H1 (cell line): ENCODE measurements around the gene ZNF202. TPM values are rescaled to one million over a fixed set of nuclear protein-coding genes. Genes with fewer than 3 reads are reported as not detected.

ENCODE experiments used
- CTCF ChIA-PET: fragments of 300-600 bp; sonication (Branson Sonifier 250); formaldehyde crosslinking; loops from one replicate; lab custom pipeline; 2021; ENCODE audit not compliant: partially characterized antibody; lab: Charles Lee
- POLR2A ChIA-PET: fragments of 300-600 bp; sonication (Branson Sonifier 250); formaldehyde crosslinking; loops from one replicate; lab custom pipeline; 2021; ENCODE audit warnings: inconsistent platforms; ENCODE audit not compliant: partially characterized antibody; lab: Charles Lee
- DNase-seq, 2 experiments: peaks; one replicate each; pipeline versions ENCODE4 v3.0.0 to v3.0.0-alpha.2; 2010 to 2022; ENCODE audit warnings: low spot score in 2 of 2, low read depth in 1 of 2, mixed read lengths in 1 of 2
- FAIRE-seq: peaks from 2 replicates; lab custom pipeline; 2011; peaks lifted over from hg19 to GRCh38; lab: Jason Lieb, UNC
- H2AFZ ChIP-seq: 2 replicates; pipeline ENCODE4 v1.8.1; 2012; ENCODE audit warnings: low read length, inconsistent platforms
- H2AK5ac ChIP-seq: 2 replicates; pipeline ENCODE4 v1.6.1; 2013; ENCODE audit warnings: low read depth, low read length
- H2BK120ac ChIP-seq: replicated peaks from 2 replicates; pipeline ENCODE3; 2013; ENCODE audit warnings: low read depth, low read length, inconsistent platforms
- H2BK12ac ChIP-seq: 2 replicates; pipeline ENCODE4 v1.6.1; 2013; ENCODE audit warnings: low read depth, low read length
- H2BK15ac ChIP-seq: 2 replicates; pipeline ENCODE4 v1.6.1; 2013; ENCODE audit warnings: low read length
- H2BK20ac ChIP-seq: 2 replicates; pipeline ENCODE4 v1.6.1; 2013; ENCODE audit warnings: low read length
- H2BK5ac ChIP-seq: 2 replicates; pipeline ENCODE4 v1.6.1; 2013; ENCODE audit warnings: low read depth, low read length
- H3K14ac ChIP-seq: 2 replicates; pipeline ENCODE4 v1.6.1; 2013; ENCODE audit warnings: inconsistent platforms; ENCODE audit not compliant: insufficient read length
- H3K18ac ChIP-seq: 2 replicates; pipeline ENCODE4 v1.6.1; 2013; ENCODE audit warnings: low read length; ENCODE audit errors: extremely low read depth
- H3K23ac ChIP-seq: 2 replicates; pipeline ENCODE4 v1.6.1; 2013; ENCODE audit warnings: inconsistent platforms; ENCODE audit not compliant: insufficient read length
- H3K23me2 ChIP-seq: 2 replicates; pipeline ENCODE4 v1.6.1; 2013; ENCODE audit warnings: low read depth, low read length
- H3K27ac ChIP-seq: 2 replicates; pipeline ENCODE4 v1.6.1; 2011; ENCODE audit warnings: low read depth, low read length, inconsistent platforms
- H3K27me3 ChIP-seq, 4 experiments: replicated peaks in 1 of 4; 1 replicate in 1 of 4; 2 replicates in 3 of 4; pipeline versions ENCODE4 v1.6.1 to v1.8.1; 2011 to 2013; ENCODE audit warnings: low read length in 3 of 4, mild to moderate bottlenecking in 3 of 4, inconsistent platforms in 2 of 4, mixed read lengths in 2 of 4, moderate library complexity in 1 of 4; ENCODE audit not compliant: control insufficient read depth in 3 of 4, insufficient read depth in 3 of 4; ENCODE audit errors: extremely low read depth in 1 of 4
- H3K36me3 ChIP-seq, 4 experiments: 2 replicates each; pipeline versions ENCODE4 v1.6.1 to v1.8.1; 2011 to 2013; ENCODE audit warnings: mild to moderate bottlenecking in 4 of 4, low read length in 3 of 4, moderate library complexity in 2 of 4, control low read depth in 1 of 4, inconsistent platforms in 1 of 4; ENCODE audit not compliant: insufficient read depth in 4 of 4, control insufficient read depth in 2 of 4
- H3K4ac ChIP-seq: replicated peaks from 2 replicates; pipeline ENCODE3; 2013; ENCODE audit warnings: low read length, low read depth, mixed read lengths, inconsistent platforms; ENCODE audit not compliant: insufficient read length
- H3K4me1 ChIP-seq, 4 experiments: replicated peaks in 1 of 4; 1 replicate in 1 of 4; 2 replicates in 3 of 4; pipeline versions ENCODE4 v1.6.1 to v1.8.1; 2011 to 2013; ENCODE audit warnings: low read length in 3 of 4, inconsistent platforms in 2 of 4, mixed read lengths in 1 of 4; ENCODE audit not compliant: insufficient read depth in 4 of 4, control insufficient read depth in 3 of 4
- H3K4me2 ChIP-seq, 2 experiments: 2 replicates each; pipeline versions ENCODE4 v1.6.1 to v1.8.1; 2011 to 2013; ENCODE audit warnings: low read depth in 2 of 2, low read length in 2 of 2, control low read depth in 1 of 2, inconsistent platforms in 1 of 2, mild to moderate bottlenecking in 1 of 2; ENCODE audit not compliant: insufficient read depth in 1 of 2
- H3K4me3 ChIP-seq, 4 experiments: fragments of 200-600, 300-600 bp in 1 of 4; sonication (generic), shearing (Covaris generic), sonication (Bioruptor Twin) in 1 of 4; 2 replicates each; pipeline versions ENCODE4 v1.5.1 to v1.8.1; 2011 to 2016; ENCODE audit warnings: low read length in 4 of 4, low read depth in 3 of 4, control low read depth in 2 of 4, inconsistent platforms in 2 of 4, mild to moderate bottlenecking in 2 of 4, mixed read lengths in 1 of 4, moderate library complexity in 1 of 4; ENCODE audit not compliant: insufficient read depth in 2 of 4; ENCODE audit errors: extremely low read depth in 1 of 4
- H3K56ac ChIP-seq: replicated peaks from 2 replicates; pipeline ENCODE3; 2013; ENCODE audit warnings: low read depth, mild to moderate bottlenecking, mixed read lengths, low read length, inconsistent platforms; ENCODE audit not compliant: insufficient read length
- H3K79me1 ChIP-seq: 2 replicates; pipeline ENCODE4 v1.6.1; 2013; ENCODE audit warnings: low read depth, low read length, control low read depth
- H3K79me2 ChIP-seq, 2 experiments: 2 replicates each; pipeline versions ENCODE4 v1.6.1 to v1.8.1; 2012 to 2013; ENCODE audit warnings: low read length in 2 of 2, mild to moderate bottlenecking in 2 of 2, inconsistent platforms in 1 of 2; ENCODE audit not compliant: insufficient read depth in 2 of 2, control insufficient read depth in 1 of 2
- H3K9ac ChIP-seq, 4 experiments: replicated peaks in 1 of 4; 1 replicate in 1 of 4; 2 replicates in 3 of 4; pipeline versions ENCODE4 v1.6.1 to v1.8.1; 2011 to 2013; ENCODE audit warnings: low read depth in 3 of 4, low read length in 3 of 4, control low read depth in 2 of 4, mild to moderate bottlenecking in 2 of 4, moderate library complexity in 2 of 4, inconsistent platforms in 1 of 4; ENCODE audit errors: extremely low read depth in 1 of 4
- H3K9me3 ChIP-seq, 2 experiments: 2 replicates each; pipeline versions ENCODE4 v1.6.1 to v1.8.1; 2012 to 2013; ENCODE audit warnings: mild to moderate bottlenecking in 2 of 2, moderate library complexity in 2 of 2, control low read depth in 1 of 2, inconsistent platforms in 1 of 2, low read depth in 1 of 2, low read length in 1 of 2, mixed read lengths in 1 of 2; ENCODE audit not compliant: insufficient read depth in 2 of 2
- H4K20me1 ChIP-seq, 2 experiments: replicated peaks in 1 of 2; 2 replicates each; pipeline versions ENCODE3 to v1.8.1; 2011 to 2013; ENCODE audit warnings: inconsistent platforms in 2 of 2, low read length in 2 of 2, mild to moderate bottlenecking in 1 of 2; ENCODE audit not compliant: insufficient read depth in 2 of 2, control insufficient read depth in 1 of 2
- H4K5ac ChIP-seq: 2 replicates; pipeline ENCODE4 v1.6.1; 2013; ENCODE audit warnings: low read length, low read depth, mixed read lengths, inconsistent platforms; ENCODE audit not compliant: insufficient read length
- H4K8ac ChIP-seq: 2 replicates; pipeline ENCODE4 v1.8.0; 2013; ENCODE audit warnings: mild to moderate bottlenecking, moderate library complexity, low read length, inconsistent platforms; ENCODE audit not compliant: insufficient read depth; ENCODE audit errors: extremely low read depth
- H4K91ac ChIP-seq: replicated peaks from 2 replicates; pipeline ENCODE3; 2013; ENCODE audit warnings: low read length, mixed read lengths, inconsistent platforms; ENCODE audit not compliant: insufficient read length
- CTCF ChIP-seq, 3 experiments: IDR thresholded peaks; 1 replicate in 2 of 3; 2 replicates in 1 of 3; pipeline versions ENCODE4 v1.5.1 to v1.6.1; 2011; ENCODE audit warnings: low read length in 3 of 3, mild to moderate bottlenecking in 3 of 3, inconsistent platforms in 2 of 3, low read depth in 1 of 3, moderate library complexity in 1 of 3; ENCODE audit not compliant: insufficient read depth in 1 of 3; ENCODE audit errors: control extremely low read depth in 1 of 3
- JUND ChIP-seq: IDR thresholded peaks from 2 replicates; pipeline ENCODE4 v1.6.1; 2011; ENCODE audit warnings: mild to moderate bottlenecking, improper control_type of control experiment, low read length
- SP1 ChIP-seq: IDR thresholded peaks from 2 replicates; pipeline ENCODE4 v1.6.1; 2011; ENCODE audit warnings: low read depth, low read length
- TEAD4 ChIP-seq: IDR thresholded peaks from 2 replicates; pipeline ENCODE4 v1.6.1; 2012; ENCODE audit warnings: low read depth, low read length, inconsistent platforms, mixed read lengths
- WGBS, 2 experiments: shearing (Covaris generic) in 1 of 2; methylation state at CpG; one replicate each; pipeline versions ENCODE4 v1.1.6 to v1.1.7; 2013 to 2015; ENCODE audit warnings: low lambda C conversion rate in 2 of 2, mixed read lengths in 2 of 2, inconsistent platforms in 1 of 2, low coverage in 1 of 2, missing lambda C conversion rate in 1 of 2; ENCODE audit not compliant: insufficient replicate concordance in 2 of 2, insufficient coverage in 1 of 2, insufficient read length in 1 of 2; ENCODE audit errors: extremely low coverage in 1 of 2, missing lambda C conversion rate in 1 of 2; 5-methylcytosine and 5-hydroxymethylcytosine counted together
- polyA plus RNA-seq, 7 experiments: library from polyadenylated mRNA; depleted of rRNA in 3 of 7; stranded (reverse) in 5 of 7; unstranded in 2 of 7; fragments of >200 nt in 5 of 7; fragments of 200-250 nt in 2 of 7; gene quantifications; 1 replicate in 5 of 7; 2 replicates in 1 of 7; 4 replicates in 1 of 7; pipeline versions ENCODE4 v1.2.1 to v1.2.3, GENCODE V29; 2011 to 2013; ENCODE audit warnings: missing spikeins in 2 of 7, mixed read lengths in 2 of 7
- total RNA-seq: library from RNA; stranded (reverse); fragmentation: NEBNext Ultra II Directional; extraction: Animal tissue kit (Norgen Biotek cat#: 25700); gene quantifications from 2 replicates; pipeline ENCODE4 v1.2.1, GENCODE V29; 2021

The ZNF202 gene
- total and polyA plus RNA-seq, 2 of the 8 experiments (the other 6 are each of a cell fraction or from before 2014, with no cell fraction given): 14.1 to 33.9 TPM

- no peak for FAIRE-seq
- CTCF ChIA-PET: interaction anchor here (3.3 to 3.7 kb wide), 2 partner anchors 12 to 52 kb away, joined by 11 to 27 read pairs; no protein-coding TSS in a partner anchor
These were observed 45.3 kb downstream of the ZNF202 start for GRCh38 chr11:123696183-123696582.

More at GRCh38 chr11:123696183-123696582, 45.3 kb downstream of the ZNF202 start:
- no peak overlapping the region for H3K23ac ChIP-seq
- H2BK20ac ChIP-seq: no peak overlapping the region
- H3K9ac ChIP-seq: no peak overlapping the region
- no peak for DNase-seq
- no peak overlapping the region for H3K56ac ChIP-seq
- H2BK120ac ChIP-seq: no peak overlapping the region
- POLR2A ChIA-PET: no interaction called here
- no peaks in the 10 kb centered on the region for H3K79me2 ChIP-seq
- no peak overlapping the region for H4K91ac ChIP-seq
- no peak overlapping the region for H3K18ac ChIP-seq
- WGBS, 2 experiments: 88% methylated on average over 2 of the region's 2 CpGs; no CpG with 5 or more reads in 1 of the 2 experiments
- no peak overlapping the region for H2AFZ ChIP-seq
- no peaks in the 10 kb centered on the region for H3K79me1 ChIP-seq
- H2BK5ac ChIP-seq: no peak overlapping the region
- H3K27ac ChIP-seq: no peak overlapping the region
- H3K4me1 ChIP-seq: no peaks in the 10 kb centered on the region
- no peak overlapping the region for H2AK5ac ChIP-seq
- H3K4ac ChIP-seq: no peak overlapping the region
- H3K4me3 ChIP-seq: no peak overlapping the region
- H2BK15ac ChIP-seq: no peak overlapping the region
- no peaks in the 10 kb centered on the region; the same call in 1 of the 2 replicates for H3K23me2 ChIP-seq
- no peak overlapping the region for H4K8ac ChIP-seq
- H3K4me2 ChIP-seq: no peak overlapping the region
- no peak overlapping the region for H2BK12ac ChIP-seq
- H3K14ac ChIP-seq: no peak overlapping the region
- peak; percentile 71; the same call in 1 of the 2 replicates for TF ChIP-seq TEAD4
- no peak for TF ChIP-seq SP1
- peak in 1 of 3 experiments; percentile 10; a peak in 1 of 4 replicates for TF ChIP-seq CTCF (IDR thresholded peaks at IDR 0.05; ENCODE audit: control extremely low read depth in 1 of 3, insufficient read depth in 1 of 3, low read depth in 1 of 3, low read length in 3 of 3)
- 0 out of 2 replicates have a peak, but pooled peaks have one; percentile 41 for TF ChIP-seq JUND
- no peaks in the 10 kb centered on the region for H3K9me3 ChIP-seq
- H3K27me3 ChIP-seq: no peaks in the 10 kb centered on the region; a peak in 1 of 7 replicates
- H4K5ac ChIP-seq: no peak overlapping the region
- H3K36me3 ChIP-seq: no peaks in the 10 kb centered on the region
- no peaks in the 10 kb centered on the region for H4K20me1 ChIP-seq
